SK-N-SH (cell line): ENCODE results near the gene TAC3.

ENCODE experiments used
- CHD2 ChIP-seq: fragments of 150-350 bp; IDR thresholded peaks from 2 replicates; pipeline ENCODE4 v1.6.1; 2018; ENCODE audit warnings: low read length; ENCODE audit not compliant: partially characterized antibody
- CTCF ChIP-seq: fragments of 200-600 bp; sonication (generic); IDR thresholded peaks from 2 replicates; pipeline ENCODE4 v1.6.1; 2017; ENCODE audit warnings: antibody characterized with exemption, mild to moderate bottlenecking, moderate library complexity
- EZH2phosphoT487 ChIP-seq: fragments of 200-600 bp; sonication (generic); IDR thresholded peaks from 2 replicates; pipeline ENCODE4 v1.6.1; 2017; ENCODE audit warnings: low read depth, mixed run types, mild to moderate bottlenecking, antibody characterized with exemption, moderate library complexity, borderline replicate concordance
- GABPA ChIP-seq: IDR thresholded peaks from 2 replicates; pipeline ENCODE4 v1.4.0; 2012; ENCODE audit warnings: low read depth, mild to moderate bottlenecking
- RXRA ChIP-seq: IDR thresholded peaks from 2 replicates; pipeline ENCODE4 v1.4.0; 2012; ENCODE audit warnings: low read depth, mild to moderate bottlenecking, borderline replicate concordance
- TF ChIP-seq, protein P1 (sequence below): IDR thresholded peaks from 2 replicates; pipeline ENCODE4 v1.4.0; 2012; ENCODE audit warnings: low read depth, borderline replicate concordance

DNA sequence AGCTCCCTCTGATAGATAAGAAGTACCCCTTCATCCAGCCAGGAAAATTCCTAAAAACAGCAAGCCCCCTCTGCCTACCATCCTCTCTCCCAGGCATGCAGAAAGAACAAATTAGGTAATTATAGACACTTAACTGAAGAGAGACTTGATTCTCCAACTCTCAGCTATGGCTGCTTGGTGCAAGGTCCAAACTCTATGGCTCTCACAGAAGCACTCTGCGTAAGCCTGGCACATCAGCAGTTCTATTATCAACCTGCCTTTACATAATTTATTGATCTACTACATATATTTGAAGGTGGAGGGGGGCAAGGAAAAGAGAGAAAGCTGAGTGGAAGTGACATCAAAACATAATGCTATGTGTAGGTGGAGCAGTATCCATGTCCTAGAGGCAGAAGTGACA is 34.7 kb upstream of the TAC3 start:
- TF ChIP-seq CHD2: no peak
- TF ChIP-seq, protein P1, sequence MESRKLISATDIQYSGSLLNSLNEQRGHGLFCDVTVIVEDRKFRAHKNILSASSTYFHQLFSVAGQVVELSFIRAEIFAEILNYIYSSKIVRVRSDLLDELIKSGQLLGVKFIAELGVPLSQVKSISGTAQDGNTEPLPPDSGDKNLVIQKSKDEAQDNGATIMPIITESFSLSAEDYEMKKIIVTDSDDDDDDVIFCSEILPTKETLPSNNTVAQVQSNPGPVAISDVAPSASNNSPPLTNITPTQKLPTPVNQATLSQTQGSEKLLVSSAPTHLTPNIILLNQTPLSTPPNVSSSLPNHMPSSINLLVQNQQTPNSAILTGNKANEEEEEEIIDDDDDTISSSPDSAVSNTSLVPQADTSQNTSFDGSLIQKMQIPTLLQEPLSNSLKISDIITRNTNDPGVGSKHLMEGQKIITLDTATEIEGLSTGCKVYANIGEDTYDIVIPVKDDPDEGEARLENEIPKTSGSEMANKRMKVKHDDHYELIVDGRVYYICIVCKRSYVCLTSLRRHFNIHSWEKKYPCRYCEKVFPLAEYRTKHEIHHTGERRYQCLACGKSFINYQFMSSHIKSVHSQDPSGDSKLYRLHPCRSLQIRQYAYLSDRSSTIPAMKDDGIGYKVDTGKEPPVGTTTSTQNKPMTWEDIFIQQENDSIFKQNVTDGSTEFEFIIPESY: no peak
- no peak for TF ChIP-seq GABPA
- TF ChIP-seq CTCF: no peak
- TF ChIP-seq RXRA: no peak
- TF ChIP-seq EZH2phosphoT487: no peak
